ENCODE data around the gene TIMM44. TPM values are rescaled to one million over a fixed set of nuclear protein-coding genes. Genes with fewer than 3 reads are reported as not detected.
"Not testable (repeated sequence)": the region's sequence is repeated elsewhere in the genome, so short reads cannot be mapped to it uniquely, and the experiment has no call there.

Gene TIMM44
- total RNA-seq, 1 donor from 2014 or later: 36.3 TPM

DNA sequence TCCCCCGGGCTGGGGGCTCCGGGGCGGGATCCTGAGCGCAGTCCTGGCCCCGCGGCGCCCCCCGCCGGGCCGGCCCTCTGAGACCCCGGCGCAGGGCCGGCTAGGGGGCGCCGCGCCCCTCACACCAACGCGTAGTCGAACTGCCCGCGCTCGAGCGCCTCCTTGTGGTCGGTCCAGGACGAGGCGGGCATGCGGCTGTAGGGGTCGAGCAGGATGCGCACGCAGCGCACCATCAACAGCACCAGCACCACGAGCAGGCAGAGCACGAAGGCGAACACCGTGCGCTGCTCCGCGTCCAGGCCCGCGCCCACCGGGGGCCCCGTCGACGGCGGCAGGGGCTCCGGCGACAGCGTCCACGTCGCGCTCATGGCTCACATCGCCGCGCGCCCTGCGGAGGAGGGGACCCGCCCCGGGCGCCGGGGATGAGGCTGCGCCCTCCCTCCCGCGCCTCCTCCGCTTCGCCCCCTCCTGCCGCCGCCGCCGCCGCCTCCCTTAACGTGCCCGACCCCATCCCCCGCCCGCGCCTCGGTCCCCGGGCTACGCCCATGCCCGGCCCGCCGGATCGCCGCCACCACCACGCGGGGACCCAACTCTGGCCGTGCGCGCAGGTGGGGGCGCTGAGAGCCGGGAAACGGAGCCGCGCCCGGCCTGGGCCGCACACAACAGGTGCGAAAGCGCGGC, 18.2 kb downstream of the TIMM44 start:
- peak; percentile 44 for DNase-seq

DNA sequence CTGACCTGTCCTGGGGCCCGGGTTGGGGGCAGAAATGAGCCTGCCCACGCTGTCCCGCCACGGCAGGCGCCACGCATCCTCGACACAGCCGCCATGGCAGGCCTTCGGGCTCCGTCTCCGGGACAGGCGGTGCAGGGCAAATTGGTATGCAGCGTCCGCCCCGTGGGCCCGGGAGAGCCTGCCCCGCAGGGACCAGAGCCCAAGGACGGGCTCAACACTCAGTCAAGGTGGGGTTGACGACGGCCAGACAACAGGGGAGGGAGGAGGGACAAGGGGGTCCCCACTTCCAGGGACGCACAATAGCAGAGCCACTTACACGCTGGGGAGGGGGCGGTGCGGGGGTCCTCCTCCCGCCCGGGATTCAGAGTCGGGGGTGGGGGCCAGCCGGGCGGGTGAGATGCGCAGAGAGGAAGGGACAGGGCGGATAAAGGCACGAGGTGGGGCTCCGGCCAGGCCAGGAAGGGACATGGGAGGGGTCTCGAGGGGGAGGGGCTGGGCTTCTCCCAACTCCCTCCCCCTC, 18.8 kb downstream of the TIMM44 start:
- no peak for DNase-seq

DNA sequence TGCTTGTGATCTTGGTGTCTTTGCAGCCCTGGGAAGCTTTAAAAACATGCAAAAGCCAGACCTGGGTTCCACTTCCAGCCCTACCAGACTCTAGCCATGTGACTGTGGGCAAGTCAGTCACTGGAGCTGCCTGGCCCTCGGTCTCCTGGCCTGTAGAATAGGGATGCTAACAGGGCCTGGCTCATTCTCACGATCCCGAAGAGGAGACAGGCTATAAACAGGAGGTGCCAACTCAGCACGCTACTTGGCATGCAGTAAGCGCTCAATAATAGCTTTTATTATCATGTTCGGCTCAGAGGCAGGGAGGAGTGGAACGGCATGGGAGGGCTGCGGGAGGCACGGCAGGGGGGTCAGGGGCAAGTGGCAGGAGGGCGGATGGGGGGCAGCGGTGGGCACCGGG, 19.2 kb downstream of the TIMM44 start:
- DNase-seq: no peak

DNA sequence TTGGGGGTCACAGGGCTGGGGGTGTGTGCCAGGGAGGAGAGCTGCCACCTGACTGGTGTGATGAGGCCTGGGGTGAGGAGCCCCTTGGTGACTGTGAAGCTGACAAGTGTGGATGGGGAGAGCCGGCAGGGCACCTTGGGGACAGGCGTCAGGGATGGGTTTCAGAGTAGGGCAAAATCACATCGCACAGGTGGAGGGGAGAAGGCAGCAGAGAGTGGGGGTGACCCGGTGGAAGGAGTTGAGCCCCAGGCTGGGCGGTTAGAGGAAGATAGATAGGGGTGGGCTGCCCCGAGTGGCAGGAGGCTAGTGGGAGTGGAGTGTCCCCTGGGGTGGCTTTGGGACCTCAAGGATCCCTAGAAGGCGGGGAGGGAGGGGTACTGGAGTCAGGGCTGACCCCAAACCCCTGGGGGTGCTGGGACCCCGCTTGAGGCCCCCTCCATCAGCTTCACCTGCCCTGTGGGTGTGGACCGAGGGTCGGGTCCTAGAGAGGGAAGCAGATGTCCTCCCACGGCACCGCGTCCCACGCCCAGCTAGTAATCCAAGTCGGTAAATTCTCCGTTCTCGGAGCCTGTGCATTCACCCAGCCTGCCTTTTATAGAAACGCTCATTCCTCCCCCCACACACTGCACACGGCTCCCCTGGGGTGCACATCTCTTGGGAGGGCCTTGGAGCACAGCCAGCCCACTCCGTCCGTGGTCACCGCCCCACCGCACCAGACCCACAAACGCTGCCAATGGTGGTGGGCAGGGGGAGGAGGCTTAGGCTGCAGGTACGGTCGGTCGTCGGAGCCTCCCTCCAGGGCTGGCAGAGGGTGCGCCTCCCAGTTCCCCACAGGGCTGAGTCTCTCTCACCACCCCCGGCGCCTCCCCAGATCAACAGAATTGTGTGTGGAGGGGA, 19.9 kb downstream of the TIMM44 start:
- no peak for DNase-seq

DNA sequence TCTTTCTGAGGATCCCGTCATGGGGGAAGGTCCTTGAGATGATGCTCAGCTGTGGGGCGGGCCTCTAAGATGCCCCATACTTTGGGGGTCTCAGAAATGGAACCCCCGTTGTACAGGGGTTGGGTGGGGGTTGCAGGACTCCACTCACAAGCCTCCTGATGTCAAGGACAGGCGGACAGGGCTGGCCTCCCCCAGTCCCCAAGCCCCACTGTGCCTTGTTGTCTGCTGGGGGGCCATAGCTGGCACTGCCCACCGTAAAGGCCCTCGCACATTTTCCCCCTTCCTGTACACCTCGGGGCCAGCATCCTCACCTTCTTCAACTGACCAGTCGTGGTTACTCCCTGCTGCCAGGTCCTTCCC, 20.6 kb downstream of the TIMM44 start:
- no peak for DNase-seq

DNA sequence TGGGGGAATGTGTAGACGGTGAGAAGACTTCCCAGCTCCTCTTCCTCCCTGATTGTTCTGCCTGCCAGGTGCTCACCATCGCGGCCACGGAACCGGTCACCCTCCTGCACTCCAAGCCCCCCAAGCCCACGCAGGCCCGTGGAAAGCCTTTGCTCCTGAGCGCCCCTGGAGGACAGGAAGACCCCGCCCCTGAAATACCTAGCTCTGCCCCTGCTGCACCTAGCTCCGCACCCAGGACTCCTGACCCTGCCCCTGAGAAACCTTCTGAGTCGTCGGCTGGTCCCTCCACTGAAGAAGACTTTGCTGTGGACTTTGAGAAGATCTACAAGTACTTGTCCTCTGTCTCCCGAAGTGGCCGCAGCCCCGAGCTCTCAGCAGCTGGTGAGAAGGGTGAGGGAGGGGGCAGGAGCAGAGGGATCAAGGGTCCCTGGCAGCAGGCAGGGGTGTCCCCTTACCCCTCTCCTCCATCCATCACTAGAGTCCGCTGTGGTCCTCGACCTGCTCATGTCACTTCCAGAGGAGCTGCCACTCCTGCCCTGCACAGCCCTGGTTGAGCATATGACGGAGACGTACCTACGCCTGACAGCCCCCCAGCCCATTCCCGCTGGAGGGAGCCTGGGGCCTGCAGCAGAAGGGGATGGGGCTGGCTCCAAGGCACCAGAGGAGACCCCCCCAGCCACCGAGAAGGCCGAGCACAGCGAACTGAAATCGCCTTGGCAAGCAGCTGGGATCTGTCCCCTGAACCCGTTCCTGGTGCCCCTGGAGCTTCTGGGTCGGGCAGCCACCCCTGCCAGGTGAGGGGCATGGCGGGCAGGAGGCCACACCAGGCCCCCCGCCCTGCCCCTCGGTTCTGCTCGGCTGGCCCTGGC, 21.3 kb downstream of the TIMM44 start:
- no peak for DNase-seq

DNA sequence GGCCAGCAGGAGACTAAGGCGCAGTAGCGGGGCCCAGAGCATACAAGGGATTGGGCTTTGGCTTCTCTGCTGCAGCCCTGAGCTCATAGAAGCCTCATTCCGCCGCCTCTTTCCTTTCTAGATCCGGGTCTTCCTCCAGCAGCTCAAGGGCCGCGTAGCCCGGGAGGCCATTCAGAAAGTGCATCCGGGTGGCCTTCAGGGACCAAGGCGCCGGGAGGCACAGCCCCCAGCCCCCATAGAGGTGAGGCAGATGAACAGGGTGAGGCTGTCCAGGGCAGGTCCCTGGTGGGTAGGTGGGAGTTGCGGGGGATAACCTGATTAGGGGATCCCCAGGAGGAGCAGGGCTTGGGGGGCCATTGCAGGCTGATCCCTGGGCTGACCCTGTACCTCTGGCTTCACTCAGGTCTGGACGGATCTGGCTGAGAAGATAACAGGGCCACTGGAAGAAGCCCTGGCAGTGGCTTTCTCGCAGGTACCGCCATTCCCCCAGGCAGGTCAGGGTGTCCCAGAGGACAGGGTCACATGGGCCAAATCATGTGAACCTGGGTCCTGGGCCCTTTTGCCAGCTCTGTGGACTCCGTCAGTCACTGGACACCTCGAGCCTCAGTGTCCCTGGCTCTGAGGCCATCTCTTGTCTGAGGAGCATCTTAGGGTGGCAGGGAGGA, 22.0 kb downstream of the TIMM44 start:
- no peak for DNase-seq

DNA sequence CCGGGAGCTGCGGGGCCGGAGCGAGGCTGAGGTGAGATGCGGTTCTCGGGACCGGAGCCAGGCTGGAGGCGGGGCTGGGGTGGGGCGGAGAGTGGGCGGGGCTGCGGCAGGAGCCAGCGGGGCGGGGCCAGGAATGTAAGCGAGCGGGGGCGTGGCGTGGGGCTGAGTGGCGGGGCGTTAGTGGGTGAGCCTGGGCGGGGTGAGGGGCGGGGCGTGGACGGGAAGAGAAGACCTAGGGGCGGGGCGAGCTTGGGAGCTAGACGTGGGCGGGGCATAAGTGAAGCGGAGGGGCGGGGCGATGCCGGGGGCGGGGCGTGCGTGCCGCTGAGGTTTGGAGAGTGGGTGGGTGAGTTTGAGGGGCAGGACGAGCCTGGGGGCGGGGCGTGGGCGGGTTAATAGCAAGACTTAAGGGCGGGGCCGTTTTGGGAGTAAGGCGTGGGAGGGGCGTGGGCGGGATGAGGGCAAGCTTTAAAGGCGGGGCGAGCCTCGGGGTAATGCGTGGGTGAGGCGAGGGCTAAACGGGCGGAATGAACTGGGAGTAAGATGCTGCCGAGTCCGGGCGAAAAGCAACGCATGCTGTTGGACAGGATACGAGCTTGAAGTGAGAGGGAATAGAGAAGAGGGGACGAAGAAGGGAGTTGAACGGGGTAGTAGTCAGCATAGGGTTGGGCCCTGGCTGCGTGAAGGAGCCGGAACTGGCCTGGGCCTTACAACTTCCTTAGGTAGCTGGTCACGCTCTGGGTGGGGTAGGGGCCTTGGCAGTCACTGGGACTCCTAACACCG, 22.8 kb downstream of the TIMM44 start:
- peak; percentile 97 for DNase-seq

DNA sequence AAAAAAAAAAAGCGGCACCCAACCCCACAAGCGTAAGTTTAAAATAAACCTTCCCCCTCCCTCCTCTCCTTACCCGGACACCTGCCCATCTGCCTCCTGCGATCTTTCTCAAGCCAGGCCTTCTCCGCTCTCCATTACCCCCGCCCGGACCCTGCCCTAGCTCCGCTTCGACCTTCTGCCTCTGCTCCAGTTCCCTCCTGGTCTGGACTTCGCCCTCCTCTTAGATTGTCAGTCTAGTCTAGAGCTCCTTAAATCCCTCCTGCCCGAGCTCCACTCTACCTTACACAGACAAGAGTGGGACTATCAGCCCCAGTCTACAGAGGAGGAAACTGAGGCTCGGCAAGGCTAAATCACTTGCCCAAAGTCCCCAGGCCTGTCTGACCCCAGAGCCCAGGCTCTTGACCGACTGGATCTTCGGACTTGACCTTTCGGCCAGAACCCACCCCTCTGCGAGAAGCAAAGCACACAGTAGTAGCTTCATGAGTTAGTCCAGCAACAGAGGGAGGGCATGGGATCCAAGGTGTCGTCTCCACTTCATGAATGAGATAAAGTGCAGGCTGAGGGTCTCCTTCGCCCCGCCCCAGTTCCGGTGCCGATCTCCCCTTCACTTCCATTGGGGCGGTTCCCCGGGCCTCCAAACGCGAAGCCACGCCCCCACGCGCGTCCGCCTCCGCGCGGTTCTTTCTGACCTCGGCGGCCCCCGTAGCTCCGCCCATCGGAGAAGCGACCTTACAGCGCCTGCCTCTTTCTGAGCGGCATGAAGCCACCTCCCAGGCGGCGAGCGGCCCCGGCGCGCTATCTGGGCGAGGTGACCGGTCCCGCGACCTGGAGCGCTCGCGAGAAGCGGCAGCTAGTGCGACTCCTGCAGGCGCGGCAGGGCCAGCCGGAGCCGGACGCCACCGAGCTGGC, 23.6 kb downstream of the TIMM44 start, which contains the start of gene SNAPC2:
SNAPC2 (plus strand) TSS at position 729 of the 909 bp plus-strand sequence; CDS start at position 758, 29 bp downstream.
- DNase-seq: peak; percentile 93

DNA sequence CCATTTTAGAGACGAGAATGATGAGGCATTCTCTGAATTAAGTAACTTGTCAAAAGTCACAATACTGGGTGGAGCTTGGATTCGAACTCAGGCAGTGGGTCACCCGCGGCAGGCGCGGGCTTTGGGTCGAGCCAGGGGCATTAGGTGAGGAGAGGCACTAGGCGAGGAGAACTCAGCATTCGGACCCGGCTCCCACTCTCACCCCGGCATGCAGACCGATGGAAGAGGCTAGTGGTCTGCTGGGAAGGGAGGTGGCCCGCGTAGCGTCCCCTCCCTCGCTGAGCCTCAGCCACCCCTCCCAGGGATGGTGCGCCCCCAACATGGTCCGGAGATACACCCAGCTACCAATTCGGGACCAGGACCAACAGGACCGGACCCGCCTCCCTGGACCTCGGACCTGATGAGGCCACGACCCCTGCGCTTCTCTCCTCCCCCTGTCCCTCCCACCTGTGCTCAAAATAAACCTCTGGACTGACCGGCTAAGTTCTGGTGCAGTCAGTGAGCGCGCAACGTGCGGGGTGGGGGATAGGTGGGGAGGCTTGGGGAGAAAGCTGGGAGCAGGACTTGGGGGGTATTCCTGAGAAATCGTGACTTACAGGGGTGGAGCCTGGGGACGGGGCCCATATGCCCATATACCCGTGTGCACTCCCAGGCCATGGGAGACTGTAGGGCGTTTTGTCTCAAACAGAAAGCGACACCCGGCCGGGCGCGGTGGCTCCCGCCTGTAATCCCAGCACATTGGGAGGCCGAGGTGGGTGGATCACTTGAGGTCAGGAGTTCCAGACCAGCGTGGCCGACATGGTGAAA, 24.6 kb downstream of the TIMM44 start:
- no peak for DNase-seq

DNA sequence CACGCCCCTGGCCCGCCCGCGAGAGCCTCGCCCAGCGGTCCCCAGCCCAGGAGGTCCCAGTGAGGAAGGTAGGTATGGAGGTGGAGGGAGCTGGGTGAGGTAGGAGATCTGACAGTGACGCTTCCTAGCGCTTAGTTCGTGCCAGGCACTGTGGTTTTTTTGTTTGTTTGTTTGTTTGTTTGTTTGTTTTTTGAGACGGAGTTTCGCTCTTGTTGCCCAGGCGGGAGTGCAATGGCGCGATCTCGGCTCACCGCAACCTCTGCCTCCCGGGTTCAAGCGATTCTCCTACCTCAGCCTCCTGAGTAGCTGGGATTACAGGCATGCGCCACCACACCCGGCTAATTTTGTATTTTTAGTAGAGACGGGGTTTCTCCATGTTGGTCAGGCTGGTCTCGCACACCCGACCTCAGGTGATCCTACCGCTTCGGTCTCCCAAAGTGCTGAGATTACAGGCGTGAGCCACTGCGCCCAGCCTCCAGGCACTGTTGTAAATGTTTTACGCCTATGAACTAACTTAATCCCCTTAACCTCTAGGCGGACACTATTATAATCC, 25.3 kb downstream of the TIMM44 start:
- DNase-seq: not testable (repeated sequence)

DNA sequence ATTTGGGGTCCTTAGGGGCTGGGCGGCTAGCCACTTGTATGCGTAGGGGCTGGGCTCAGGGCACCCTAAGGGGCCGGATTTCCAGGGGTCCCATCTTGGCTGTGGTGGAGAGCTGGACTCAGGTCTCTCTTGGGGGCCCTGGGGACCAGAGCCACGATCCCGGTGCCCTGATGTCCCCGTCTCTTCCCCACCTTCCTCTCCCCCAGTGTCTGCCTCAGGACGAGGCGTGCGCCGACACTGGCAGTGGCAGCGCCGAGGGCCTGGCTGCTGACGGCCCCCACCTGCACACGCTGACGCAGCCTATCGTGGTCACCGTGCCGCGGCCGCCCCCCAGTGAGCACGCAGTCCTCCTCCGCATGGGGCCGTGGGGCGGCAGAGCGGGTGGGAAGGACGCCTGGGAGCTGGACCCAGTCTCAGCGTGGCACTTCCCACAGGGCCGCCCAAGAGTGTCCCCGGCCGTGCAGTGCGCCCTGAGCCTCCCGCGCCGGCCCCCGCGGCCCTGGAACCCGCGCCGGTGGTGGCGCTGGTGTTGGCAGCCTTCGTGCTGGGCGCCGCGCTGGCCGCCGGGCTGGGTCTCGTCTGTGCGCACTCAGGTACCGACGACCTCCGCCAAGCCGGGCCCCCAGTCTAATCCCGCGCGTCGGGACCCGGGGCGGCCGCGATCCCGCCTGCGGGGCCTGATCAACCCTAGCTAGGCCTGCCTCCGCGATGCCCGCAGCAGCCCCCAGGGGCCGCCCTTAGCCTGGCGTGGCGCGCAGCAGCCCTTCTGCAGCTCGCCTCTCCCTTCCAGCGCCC, 26.0 kb downstream of the TIMM44 start:
- DNase-seq: no peak

DNA sequence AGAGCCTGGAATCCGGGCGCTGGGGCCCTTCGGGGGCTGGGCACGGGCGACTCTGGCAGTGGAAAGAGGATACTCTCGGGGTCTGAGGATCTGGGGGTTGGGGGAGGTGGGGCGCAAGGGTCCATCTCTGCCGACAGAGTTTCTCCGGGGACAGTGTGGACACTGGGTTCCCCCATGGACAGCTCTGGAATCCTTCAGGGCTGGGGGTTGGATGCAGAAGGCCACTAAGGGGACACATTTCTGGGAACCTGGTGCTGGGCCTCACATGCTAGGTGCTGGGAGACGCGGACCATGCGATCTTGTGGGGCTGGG, 26.6 kb downstream of the TIMM44 start:
- no peak for DNase-seq

DNA sequence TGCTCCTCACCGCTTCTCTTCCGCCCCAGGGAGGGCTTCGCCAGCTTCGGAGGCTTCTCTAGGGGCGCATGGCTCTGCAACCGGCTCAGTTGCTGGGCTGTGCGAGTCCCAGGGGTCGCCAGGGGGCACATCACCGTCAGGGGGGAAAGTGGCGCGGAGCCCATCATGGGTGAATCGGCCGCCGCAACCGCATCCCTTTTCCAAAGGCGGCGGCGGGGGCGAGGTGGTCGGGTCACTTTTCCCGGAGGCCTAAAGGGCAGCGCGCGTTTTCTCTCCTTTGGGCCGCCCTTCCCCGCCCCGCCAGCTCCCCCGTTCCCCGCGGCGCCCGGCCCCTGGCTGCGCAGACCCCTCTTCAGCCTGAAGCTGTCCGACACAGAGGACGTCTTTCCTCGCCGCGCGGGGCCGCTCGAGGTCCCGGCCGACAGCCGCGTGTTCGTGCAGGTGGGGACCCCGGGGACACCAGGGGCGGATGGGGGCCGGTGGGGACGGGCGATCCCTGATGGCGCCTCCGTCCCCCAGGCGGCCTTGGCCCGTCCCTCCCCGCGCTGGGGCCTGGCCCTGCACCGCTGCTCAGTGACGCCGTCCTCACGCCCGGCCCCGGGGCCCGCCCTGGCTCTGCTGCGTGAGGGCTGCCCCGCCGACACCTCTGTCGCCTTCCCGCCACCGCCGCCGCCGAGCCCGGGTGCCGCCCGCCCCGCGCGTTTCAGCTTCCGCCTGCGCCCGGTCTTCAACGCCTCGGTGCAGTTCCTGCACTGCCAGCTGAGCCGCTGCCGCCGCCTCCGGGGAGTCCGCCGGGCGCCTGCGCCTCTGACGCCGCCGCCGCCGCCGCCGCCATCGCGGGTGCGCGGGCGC, 27.1 kb downstream of the TIMM44 start:
- no peak for DNase-seq

DNA sequence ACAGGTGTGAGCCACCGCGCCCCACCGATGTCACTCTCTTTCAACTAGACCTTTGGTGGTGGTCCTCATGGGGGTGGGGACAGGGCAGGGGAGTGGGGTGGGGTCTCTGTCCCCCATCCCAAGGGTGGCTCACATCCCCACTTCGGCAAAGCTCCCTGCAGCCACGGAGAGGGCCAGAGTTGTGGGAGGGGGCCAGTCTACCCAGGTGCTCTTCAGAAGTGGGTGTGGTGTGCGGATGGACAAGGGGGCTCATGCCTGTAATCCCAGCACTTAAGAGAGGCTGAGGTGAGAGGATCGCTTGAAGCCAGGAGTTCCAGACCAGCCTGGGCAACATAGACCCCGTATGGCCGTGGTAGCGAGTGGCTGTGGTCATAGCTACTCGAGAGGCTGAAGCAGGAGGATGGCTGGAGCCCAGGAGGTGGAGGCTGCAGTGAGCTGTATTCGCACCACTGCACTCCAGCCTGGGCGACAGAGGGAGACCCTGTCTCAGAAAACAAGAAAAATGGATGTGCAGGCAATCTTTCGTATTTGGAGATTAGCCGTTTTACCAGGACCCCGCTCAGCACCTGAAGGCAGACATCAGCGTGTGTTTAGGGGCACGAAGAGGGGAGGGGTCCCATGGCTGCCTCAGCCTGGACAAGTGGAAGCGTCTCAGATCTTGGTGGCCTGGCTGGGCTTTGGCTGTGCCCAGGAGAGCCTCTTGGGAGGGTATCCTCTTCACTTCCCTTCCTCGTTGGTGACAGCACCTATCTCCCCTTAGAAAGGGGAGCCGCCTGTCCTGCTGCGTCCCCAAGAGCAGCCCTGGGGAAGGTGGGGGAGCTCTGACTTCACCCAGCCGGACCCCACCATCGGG, 28.0 kb downstream of the TIMM44 start:
- no peak for DNase-seq

DNA sequence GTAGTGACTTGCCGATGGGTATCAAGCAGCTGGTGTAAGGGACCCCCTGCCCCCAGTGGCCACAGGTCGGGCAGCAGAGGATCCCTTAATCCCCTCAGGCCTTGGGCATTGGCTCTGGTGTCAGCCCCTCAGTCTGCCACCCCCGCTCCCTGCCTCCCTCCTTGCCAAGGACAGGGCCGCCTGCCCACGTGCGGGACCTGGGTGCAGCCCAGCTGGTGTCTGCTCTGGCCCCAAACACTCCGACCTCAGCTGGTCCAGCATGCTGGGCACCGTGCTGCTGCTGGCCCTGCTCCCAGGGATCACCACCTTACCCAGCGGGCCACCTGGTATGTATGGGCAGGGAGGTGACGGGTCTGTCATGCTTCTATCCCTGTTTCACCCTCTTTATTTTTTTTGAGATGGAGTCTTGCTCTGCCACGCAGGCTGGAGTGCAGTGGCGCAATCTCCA, 28.8 kb downstream of the TIMM44 start, which contains the start of gene TGFBR3L:
TGFBR3L (plus strand) TSS at position 233 of the 448 bp plus-strand sequence.
- no peak for DNase-seq
